ENCODE results near the gene KIAA1143. TPM values are rescaled to one million over a fixed set of nuclear protein-coding genes. Genes with fewer than 3 reads are reported as not detected.

Gene KIAA1143
- total RNA-seq, 1 donor from 2014 or later = 73.6 TPM

DNA sequence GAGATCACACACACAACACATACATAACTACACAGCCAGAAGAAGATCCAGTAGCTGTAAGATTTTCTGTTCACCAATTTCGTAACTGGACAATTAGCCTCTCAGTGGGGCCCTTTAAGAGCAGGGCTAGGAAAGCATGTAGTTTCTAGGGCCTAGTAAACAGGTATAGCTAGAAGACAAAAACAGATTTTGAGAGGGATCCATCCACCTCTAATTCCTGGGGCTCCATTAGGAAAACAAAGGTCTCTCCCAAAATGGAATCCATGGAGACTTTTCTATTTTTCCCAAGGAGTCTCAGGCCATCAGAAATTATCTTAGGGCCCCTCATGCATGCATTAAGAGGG is 10.7 kb upstream of the KIAA1143 start:
- peaks cover 39% of the 10 kb centered on the region for H3K36me3 ChIP-seq
- H4K20me1 ChIP-seq (ENCODE audit: low read depth) = no peaks in the 10 kb centered on the region
- no peak overlapping the region for H2AFZ ChIP-seq (replicated peaks)
- no peak overlapping the region for H3K4me3 Mint-ChIP-seq
- peaks cover 75% of the 10 kb centered on the region for H3K79me2 ChIP-seq (ENCODE audit: low read depth)
- peaks cover 65% of the 10 kb centered on the region for H3K36me3 Mint-ChIP-seq
- H3F3A ChIP-seq (ENCODE audit: low read depth) = no peaks in the 10 kb centered on the region
- peaks cover 30% of the 10 kb centered on the region for H3K9me3 ChIP-seq (ENCODE audit: low read depth)
- no peak overlapping the region for H3K4me3 ChIP-seq
- H3K4me1 ChIP-seq = no peaks in the 10 kb centered on the region
- H3K27ac ChIP-seq = no peak overlapping the region
- no peak overlapping the region for H3K4me2 ChIP-seq
- H3K27me3 Mint-ChIP-seq (ENCODE audit: insufficient read depth, low read depth) = no peaks in the 10 kb centered on the region
- no peaks in the 10 kb centered on the region for H3K27me3 ChIP-seq
- peak; percentile 8 for DNase-seq (ENCODE audit: low spot score)
- H3K9ac ChIP-seq = no peak overlapping the region
- H3K27ac Mint-ChIP-seq = no peak overlapping the region
- H3K9me3 Mint-ChIP-seq = peaks cover 70% of the 10 kb centered on the region
- TF ChIP-seq, protein P1, sequence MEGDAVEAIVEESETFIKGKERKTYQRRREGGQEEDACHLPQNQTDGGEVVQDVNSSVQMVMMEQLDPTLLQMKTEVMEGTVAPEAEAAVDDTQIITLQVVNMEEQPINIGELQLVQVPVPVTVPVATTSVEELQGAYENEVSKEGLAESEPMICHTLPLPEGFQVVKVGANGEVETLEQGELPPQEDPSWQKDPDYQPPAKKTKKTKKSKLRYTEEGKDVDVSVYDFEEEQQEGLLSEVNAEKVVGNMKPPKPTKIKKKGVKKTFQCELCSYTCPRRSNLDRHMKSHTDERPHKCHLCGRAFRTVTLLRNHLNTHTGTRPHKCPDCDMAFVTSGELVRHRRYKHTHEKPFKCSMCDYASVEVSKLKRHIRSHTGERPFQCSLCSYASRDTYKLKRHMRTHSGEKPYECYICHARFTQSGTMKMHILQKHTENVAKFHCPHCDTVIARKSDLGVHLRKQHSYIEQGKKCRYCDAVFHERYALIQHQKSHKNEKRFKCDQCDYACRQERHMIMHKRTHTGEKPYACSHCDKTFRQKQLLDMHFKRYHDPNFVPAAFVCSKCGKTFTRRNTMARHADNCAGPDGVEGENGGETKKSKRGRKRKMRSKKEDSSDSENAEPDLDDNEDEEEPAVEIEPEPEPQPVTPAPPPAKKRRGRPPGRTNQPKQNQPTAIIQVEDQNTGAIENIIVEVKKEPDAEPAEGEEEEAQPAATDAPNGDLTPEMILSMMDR (IDR thresholded peaks at IDR 0.05) = no peak
- no peak for TF ChIP-seq EZH2 (IDR thresholded peaks at IDR 0.05)
- TF ChIP-seq EZH2phosphoT487 (IDR thresholded peaks at IDR 0.05) = no peak
- H3K4me1 Mint-ChIP-seq = no peaks in the 10 kb centered on the region

DNA sequence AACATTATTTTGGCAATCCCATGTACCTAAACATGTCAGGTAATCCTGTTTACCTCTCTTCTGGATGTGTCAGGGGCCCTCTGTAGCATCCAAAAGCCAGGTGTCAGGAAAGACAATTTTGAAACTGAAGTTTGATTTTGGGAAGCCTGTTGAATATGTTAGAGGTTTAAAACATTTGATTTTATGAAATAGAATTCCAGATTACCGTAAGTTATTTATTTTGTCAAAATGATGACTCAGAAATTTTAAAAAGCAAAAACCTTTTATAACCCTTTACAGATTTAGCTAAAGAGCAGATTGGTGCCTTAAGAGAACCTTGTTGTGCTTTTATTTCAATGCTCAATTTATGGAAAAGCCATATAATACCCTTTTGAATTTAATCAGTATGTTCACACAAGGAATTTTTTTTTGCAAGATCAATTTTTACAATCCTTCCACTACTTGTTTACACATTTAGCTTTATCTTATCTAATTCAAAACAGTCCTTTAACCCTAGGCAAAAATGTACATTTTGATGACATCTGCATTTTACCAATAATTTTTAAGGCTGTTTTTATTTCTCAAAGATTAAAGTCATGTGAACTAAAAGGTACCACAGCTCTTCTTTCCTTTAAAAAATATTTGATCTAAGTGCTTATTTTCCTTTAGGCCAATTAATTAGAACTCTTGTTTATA is 10.1 kb upstream of the KIAA1143 start:
- Histone ChIP-seq H3K4me2 (no peak overlapping the region), H3K4me1 (no peaks in the 10 kb centered on the region), H3K9me3 (ENCODE audit: low read depth) (peaks cover 30% of the 10 kb centered on the region), H3K27ac (no peak overlapping the region), H3F3A (ENCODE audit: low read depth) (no peaks in the 10 kb centered on the region), H3K27me3 (no peaks in the 10 kb centered on the region), H3K4me3 (no peak overlapping the region), H4K20me1 (ENCODE audit: low read depth) (no peaks in the 10 kb centered on the region), H3K36me3 (peaks cover 36% of the 10 kb centered on the region), H2AFZ (replicated peaks) (no peak overlapping the region), H3K9ac (no peak overlapping the region), H3K79me2 (ENCODE audit: low read depth) (peaks cover 81% of the 10 kb centered on the region)
- Mint-ChIP-seq H3K4me1 (no peaks in the 10 kb centered on the region), H3K9me3 (peaks cover 72% of the 10 kb centered on the region), H3K27ac (no peak overlapping the region), H3K36me3 (peaks cover 66% of the 10 kb centered on the region), H3K4me3 (no peak overlapping the region), H3K27me3 (ENCODE audit: insufficient read depth, low read depth) (no peaks in the 10 kb centered on the region)
- no peak for TF ChIP-seq EZH2 (IDR thresholded peaks at IDR 0.05)
- TF ChIP-seq EZH2phosphoT487 (IDR thresholded peaks at IDR 0.05) = no peak
- TF ChIP-seq, protein P1 (IDR thresholded peaks at IDR 0.05) = no peak
- DNase-seq (ENCODE audit: low spot score) = no peak

DNA sequence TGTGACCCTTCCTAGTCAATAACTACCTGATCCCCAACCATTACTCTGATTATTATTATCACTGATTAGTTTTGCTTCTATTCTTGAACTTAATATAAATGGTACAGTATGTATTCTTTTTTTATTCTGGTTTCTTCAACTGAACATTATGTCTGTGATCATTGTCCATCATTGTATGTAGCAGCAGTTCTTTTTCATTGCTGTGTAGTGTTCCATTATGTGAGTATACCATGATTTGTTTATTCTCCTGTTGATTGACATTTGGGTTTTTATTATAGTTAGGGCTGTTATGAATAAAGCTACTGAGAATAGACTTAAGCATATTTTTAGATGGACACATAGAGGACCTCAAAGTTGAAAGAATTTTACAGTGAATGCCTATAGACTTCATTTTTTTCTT is 2.8 kb upstream of the KIAA1143 start:
- peaks cover 10% of the 10 kb centered on the region for H3F3A ChIP-seq (ENCODE audit: low read depth)
- H3K4me1 ChIP-seq = no peaks in the 10 kb centered on the region
- Mint-ChIP-seq H3K27me3 (ENCODE audit: insufficient read depth, low read depth) (peaks cover 12% of the 10 kb centered on the region), H3K4me3 (peak overlapping the region; percentile 31), H3K36me3 (peaks cover 59% of the 10 kb centered on the region), H3K4me1 (peaks cover 8% of the 10 kb centered on the region), H3K27ac (no peak overlapping the region), H3K9me3 (peaks cover 57% of the 10 kb centered on the region)
- peaks cover 95% of the 10 kb centered on the region for H3K79me2 ChIP-seq (ENCODE audit: low read depth)
- no peak overlapping the region for H3K9ac ChIP-seq
- no peak overlapping the region for H3K4me3 ChIP-seq
- no peak for DNase-seq (ENCODE audit: low spot score)
- no peaks in the 10 kb centered on the region for H3K27me3 ChIP-seq
- H3K36me3 ChIP-seq = peaks cover 16% of the 10 kb centered on the region
- H3K9me3 ChIP-seq (ENCODE audit: low read depth) = peaks cover 4% of the 10 kb centered on the region
- no peak for TF ChIP-seq EZH2phosphoT487 (IDR thresholded peaks at IDR 0.05)
- TF ChIP-seq EZH2 (IDR thresholded peaks at IDR 0.05) = no peak
- TF ChIP-seq, protein P1 (IDR thresholded peaks at IDR 0.05) = no peak
- H3K4me2 ChIP-seq = no peak overlapping the region
- no peaks in the 10 kb centered on the region for H4K20me1 ChIP-seq (ENCODE audit: low read depth)
- H2AFZ ChIP-seq (replicated peaks) = no peak overlapping the region
- H3K27ac ChIP-seq = no peak overlapping the region

Data from neural progenitor cell (in vitro differentiated cells).